ENCODE measurements around the gene ARHGAP40.

ARHGAP40 gene

DNA sequence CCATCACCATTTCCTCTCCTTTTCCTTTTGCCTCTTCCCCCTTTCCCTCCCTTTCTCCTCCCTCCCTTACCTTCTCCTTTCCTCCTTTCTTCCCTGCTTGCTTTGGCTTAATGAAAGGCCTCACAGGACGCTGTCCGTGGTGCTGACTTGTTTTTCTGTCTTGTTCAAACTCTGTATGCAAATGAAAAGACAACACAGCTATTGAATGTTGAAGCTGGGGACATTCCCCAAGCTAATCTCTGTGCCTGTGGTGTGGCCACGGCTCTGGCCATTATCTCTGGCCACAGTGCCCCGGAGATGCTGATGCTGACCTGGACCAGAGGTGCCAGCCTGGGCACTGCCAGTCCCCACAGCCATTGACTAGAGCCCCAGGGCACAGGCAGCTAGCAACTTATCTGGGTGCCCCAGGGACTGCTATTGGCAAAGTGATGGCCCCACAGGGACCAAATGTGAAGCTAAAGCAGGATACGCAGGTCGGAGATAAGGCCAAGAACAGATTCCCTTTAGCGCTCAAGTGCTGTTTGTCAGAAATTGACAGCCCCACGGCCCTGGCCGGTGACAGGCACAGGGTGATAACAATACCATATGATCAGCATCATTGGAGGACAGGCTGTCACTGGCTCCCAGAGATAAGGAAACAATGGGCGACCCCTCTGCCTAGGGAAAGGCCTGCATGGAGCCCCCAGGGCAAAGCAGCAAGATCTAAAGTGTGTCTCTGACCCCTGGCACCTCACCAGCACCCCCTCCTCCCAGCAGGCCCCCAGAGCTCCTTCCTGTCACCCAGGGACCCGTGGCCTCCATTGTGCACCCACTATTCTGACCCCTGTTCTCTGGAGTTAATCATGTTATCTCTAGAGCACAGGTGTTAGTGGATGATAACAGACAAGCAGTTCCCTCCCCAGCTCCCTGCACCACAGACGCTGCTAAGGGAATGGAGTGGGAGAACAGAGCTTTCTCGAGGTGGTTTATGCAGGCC, 91.1 kb downstream of the ARHGAP40 start:
- peak; percentile 10 for DNase-seq

DNA sequence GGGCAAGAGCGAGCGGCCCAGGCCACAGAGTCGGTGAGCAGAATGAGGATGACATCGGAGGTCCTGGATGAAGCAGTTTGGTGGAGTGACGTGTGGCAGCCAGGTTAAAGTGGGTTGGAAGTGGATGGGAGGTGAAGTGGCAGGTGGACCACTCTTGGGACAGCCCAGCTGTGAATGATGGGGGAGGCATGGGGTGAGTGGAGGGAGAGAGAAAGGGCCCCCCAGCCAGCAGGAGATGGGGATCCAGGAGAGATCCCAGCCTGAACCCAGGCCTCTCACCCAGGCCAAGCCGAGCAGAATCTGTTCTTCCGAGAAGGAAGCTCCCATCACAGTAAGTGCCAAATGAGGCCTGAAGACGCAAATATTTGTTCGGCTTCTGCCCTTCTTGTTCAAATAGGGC, 95.7 kb downstream of the ARHGAP40 start:
- DNase-seq = no peak

DNA sequence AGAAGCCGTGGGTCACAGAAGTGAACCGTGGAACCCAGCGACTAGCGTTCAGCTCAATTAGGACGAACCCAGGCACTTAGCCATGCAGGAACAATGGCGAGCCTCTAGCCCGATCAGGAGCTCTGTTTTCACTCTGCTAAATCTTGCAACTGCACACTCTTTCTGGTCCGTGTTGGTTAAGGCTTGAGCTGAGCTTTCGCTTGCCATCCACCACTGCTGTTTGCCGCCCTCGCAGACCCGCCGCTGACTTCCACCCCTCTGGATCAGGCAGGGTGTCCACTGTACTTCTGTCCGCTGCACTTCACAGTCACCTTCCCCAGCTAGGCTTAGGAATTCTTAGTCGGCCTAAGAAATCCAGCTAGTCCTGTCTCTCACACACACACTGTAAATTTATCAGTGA, 96.9 kb downstream of the ARHGAP40 start:
- no peak for DNase-seq

DNA sequence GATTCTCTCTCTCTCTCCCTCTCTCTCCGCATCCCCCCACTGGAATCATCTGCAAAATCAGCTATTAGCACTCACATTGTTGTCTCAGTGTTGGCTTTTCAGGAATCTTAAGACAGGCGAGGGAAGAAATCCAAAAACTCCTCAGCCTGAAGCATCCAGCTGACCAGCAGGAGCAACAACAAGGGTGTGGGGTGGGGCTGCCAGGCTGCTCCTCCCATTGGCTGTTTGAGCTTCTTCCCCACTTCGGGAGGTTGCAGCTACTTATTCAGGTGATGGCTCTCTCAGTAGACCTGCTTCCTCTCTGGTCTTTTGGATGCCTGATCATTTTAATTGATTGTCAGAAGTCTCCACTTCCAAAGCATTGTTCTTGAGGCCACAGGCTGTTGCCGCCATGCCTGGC, 98.5 kb downstream of the ARHGAP40 start:
- no peak for DNase-seq

Measured in amniotic stem cell (primary cell).